ENCODE data around the gene LPP. TPM values are rescaled to one million over a fixed set of nuclear protein-coding genes. Genes with fewer than 3 reads are reported as not detected.
A peak's percentile ranks its signal among the peaks of the same experiment; 100 is the strongest.

The LPP gene
- total and polyA plus RNA-seq, 2 donors (not counting 1 experiment from before 2014, with no cell fraction given): 7.6 to 81.7 TPM

DNA sequence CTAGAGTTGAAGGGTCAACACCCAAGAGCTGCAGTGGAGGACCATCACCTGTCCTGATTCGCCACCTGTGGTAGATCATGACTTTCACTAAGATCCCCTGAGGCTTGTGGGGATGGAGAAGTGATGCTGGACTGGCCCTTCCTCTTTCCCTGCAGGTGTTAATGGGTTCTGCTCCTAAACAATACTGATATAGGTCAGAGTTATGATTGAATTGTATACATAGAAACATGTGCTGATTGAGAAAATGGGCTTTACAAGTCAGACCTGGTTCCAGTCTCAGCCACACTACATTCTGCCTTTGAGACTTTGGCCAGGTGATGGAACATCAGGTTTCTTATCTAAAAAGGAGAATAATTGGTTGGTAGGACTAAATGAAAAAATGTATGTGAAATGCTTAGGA, 598.9 kb downstream of the LPP start:
- no peak overlapping the region for H3K27ac ChIP-seq (ENCODE audit: low read length in 2 of 2)
- ATAC-seq (ENCODE audit: low read depth): peak; percentile 54
- no peaks in the 10 kb centered on the region for H3K9me3 ChIP-seq (ENCODE audit: control extremely low read depth in 1 of 3, control insufficient read depth in 2 of 3, insufficient read depth in 1 of 3, low read length in 2 of 3)
- no CpG with 5 or more reads among the region's 1 CpG for WGBS (ENCODE audit: insufficient coverage)
- no peak overlapping the region for H2AFZ ChIP-seq (ENCODE audit: insufficient read depth, low read depth, low read length, poor library complexity, severe bottlenecking)
- no peaks in the 10 kb centered on the region for H3K79me2 ChIP-seq (ENCODE audit: control insufficient read depth, insufficient read depth, low read length)
- peak overlapping the region; percentile 18 for H3K4me3 Mint-ChIP-seq
- no peak overlapping the region for H3K9ac ChIP-seq (ENCODE audit: low read length)
- CTCF ChIA-PET: interaction anchor here (0.6 to 10.2 kb wide), 3 partner anchors 9 to 1013 kb away, joined by 3 to 111 read pairs (median 4); no protein-coding TSS in a partner anchor
- peaks cover 43% of the 10 kb centered on the region for H3K4me1 Mint-ChIP-seq
- no peaks in the 10 kb centered on the region for H3K27me3 Mint-ChIP-seq
- H3K27ac Mint-ChIP-seq: no peak overlapping the region
- no peaks in the 10 kb centered on the region for H3K36me3 ChIP-seq (replicated peaks in 1 of 2; ENCODE audit: control extremely low read depth in 1 of 2, control insufficient read depth in 1 of 2, extremely low read depth in 1 of 2, insufficient read depth in 2 of 2, low read length in 1 of 2)
- POLR2A ChIA-PET: interaction anchor here (0.6 to 0.7 kb wide), 3 partner anchors 9 to 1014 kb away, joined by 3 to 4 read pairs (median 3); no protein-coding TSS in a partner anchor
- no peak overlapping the region for H3K4me3 ChIP-seq (ENCODE audit: control extremely low read depth in 1 of 5, extremely low read depth in 1 of 5, insufficient read depth in 1 of 5, low read depth in 2 of 5, low read length in 4 of 5)
- DNase-seq: peak; percentile 48
- H3K4me2 ChIP-seq (replicated peaks; ENCODE audit: low read depth, low read length, poor library complexity, severe bottlenecking): peak overlapping the region; percentile 30
- H3K9me3 Mint-ChIP-seq (ENCODE audit: insufficient read depth): no peaks in the 10 kb centered on the region
- TF ChIP-seq, protein P1, sequence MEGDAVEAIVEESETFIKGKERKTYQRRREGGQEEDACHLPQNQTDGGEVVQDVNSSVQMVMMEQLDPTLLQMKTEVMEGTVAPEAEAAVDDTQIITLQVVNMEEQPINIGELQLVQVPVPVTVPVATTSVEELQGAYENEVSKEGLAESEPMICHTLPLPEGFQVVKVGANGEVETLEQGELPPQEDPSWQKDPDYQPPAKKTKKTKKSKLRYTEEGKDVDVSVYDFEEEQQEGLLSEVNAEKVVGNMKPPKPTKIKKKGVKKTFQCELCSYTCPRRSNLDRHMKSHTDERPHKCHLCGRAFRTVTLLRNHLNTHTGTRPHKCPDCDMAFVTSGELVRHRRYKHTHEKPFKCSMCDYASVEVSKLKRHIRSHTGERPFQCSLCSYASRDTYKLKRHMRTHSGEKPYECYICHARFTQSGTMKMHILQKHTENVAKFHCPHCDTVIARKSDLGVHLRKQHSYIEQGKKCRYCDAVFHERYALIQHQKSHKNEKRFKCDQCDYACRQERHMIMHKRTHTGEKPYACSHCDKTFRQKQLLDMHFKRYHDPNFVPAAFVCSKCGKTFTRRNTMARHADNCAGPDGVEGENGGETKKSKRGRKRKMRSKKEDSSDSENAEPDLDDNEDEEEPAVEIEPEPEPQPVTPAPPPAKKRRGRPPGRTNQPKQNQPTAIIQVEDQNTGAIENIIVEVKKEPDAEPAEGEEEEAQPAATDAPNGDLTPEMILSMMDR (IDR thresholded peaks at IDR 0.05): no peak
- TF ChIP-seq EZH2 (IDR thresholded peaks at IDR 0.05; ENCODE audit: borderline replicate concordance, insufficient read depth, low read depth, low read length, poor library complexity, severe bottlenecking): no peak
- intact Hi-C loops (cut with micrococcal nuclease): loop anchor here (1.0 to 10.0 kb wide), 4 partner anchors 41 to 1011 kb away; no protein-coding TSS in a partner anchor
- H4K20me1 ChIP-seq (ENCODE audit: control insufficient read depth, insufficient read depth, low read length, poor library complexity, severe bottlenecking): peaks cover 4% of the 10 kb centered on the region
- no peaks in the 10 kb centered on the region for H3K27me3 ChIP-seq (replicated peaks in 1 of 4; ENCODE audit: control extremely low read depth in 1 of 4, control insufficient read depth in 3 of 4, insufficient read depth in 4 of 4, low read length in 3 of 4)
- H3K4me1 ChIP-seq (ENCODE audit: control insufficient read depth in 2 of 2, insufficient read depth in 2 of 2, low read length in 2 of 2): peaks cover 36% of the 10 kb centered on the region in 2 donors

GRCh38 chr3:188754267-188754666, 600.3 kb downstream of the LPP start:
- no peak overlapping the region for H2AFZ ChIP-seq (ENCODE audit: insufficient read depth, low read depth, low read length, poor library complexity, severe bottlenecking)
- H3K9ac ChIP-seq (ENCODE audit: low read length): no peak overlapping the region
- 58% methylated on average over 5 of the region's 5 CpGs for WGBS (ENCODE audit: insufficient coverage)
- no peaks in the 10 kb centered on the region for H3K9me3 ChIP-seq (ENCODE audit: control extremely low read depth in 1 of 3, control insufficient read depth in 2 of 3, insufficient read depth in 1 of 3, low read length in 2 of 3)
- ChIA-PET POLR2A (no interaction called here), CTCF (interaction anchor here (0.6 to 10.2 kb wide), 5 partner anchors 10 to 1015 kb away, joined by 3 to 111 read pairs (median 3); no protein-coding TSS in a partner anchor)
- peaks cover 36% of the 10 kb centered on the region in 2 donors for H3K4me1 ChIP-seq (ENCODE audit: control insufficient read depth in 2 of 2, insufficient read depth in 2 of 2, low read length in 2 of 2)
- ATAC-seq (ENCODE audit: low read depth) (no peak), DNase-seq (peak; percentile 27)
- H3K27me3 ChIP-seq (replicated peaks in 1 of 4; ENCODE audit: control extremely low read depth in 1 of 4, control insufficient read depth in 3 of 4, insufficient read depth in 4 of 4, low read length in 3 of 4): no peaks in the 10 kb centered on the region
- peak overlapping the region; percentile 30 for H3K4me2 ChIP-seq (replicated peaks; ENCODE audit: low read depth, low read length, poor library complexity, severe bottlenecking)
- TF ChIP-seq, protein P1 (IDR thresholded peaks at IDR 0.05): no peak
- TF ChIP-seq EZH2 (IDR thresholded peaks at IDR 0.05; ENCODE audit: borderline replicate concordance, insufficient read depth, low read depth, low read length, poor library complexity, severe bottlenecking): no peak
- no peaks in the 10 kb centered on the region for H3K36me3 ChIP-seq (replicated peaks in 1 of 2; ENCODE audit: control extremely low read depth in 1 of 2, control insufficient read depth in 1 of 2, extremely low read depth in 1 of 2, insufficient read depth in 2 of 2, low read length in 1 of 2)
- no peaks in the 10 kb centered on the region for H3K9me3 Mint-ChIP-seq (ENCODE audit: insufficient read depth)
- H3K27ac ChIP-seq (ENCODE audit: low read length in 2 of 2): no peak overlapping the region
- H3K27ac Mint-ChIP-seq: no peak overlapping the region
- no peak overlapping the region for H3K4me3 ChIP-seq (ENCODE audit: control extremely low read depth in 1 of 5, extremely low read depth in 1 of 5, insufficient read depth in 1 of 5, low read depth in 2 of 5, low read length in 4 of 5)
- no peaks in the 10 kb centered on the region for H3K27me3 Mint-ChIP-seq
- no peaks in the 10 kb centered on the region for H3K79me2 ChIP-seq (ENCODE audit: control insufficient read depth, insufficient read depth, low read length)
- H4K20me1 ChIP-seq (ENCODE audit: control insufficient read depth, insufficient read depth, low read length, poor library complexity, severe bottlenecking): peaks cover 4% of the 10 kb centered on the region
- H3K4me3 Mint-ChIP-seq: peak overlapping the region; percentile 33
- H3K4me1 Mint-ChIP-seq: peaks cover 43% of the 10 kb centered on the region
- intact Hi-C loops (cut with micrococcal nuclease): loop anchor here (5.0 to 10.0 kb wide), 3 partner anchors 42 to 198 kb away; no protein-coding TSS in a partner anchor
